HG03558 (cell line): Measurements from ENCODE around the gene TDP2.
"Not testable (repeated sequence)": the region's sequence is repeated elsewhere in the genome, so short reads cannot be mapped to it uniquely, and the experiment has no call there.

Experiments
- ATAC-seq: cut with Tn5 transposase; IDR thresholded peaks from one replicate; pipeline ENCODE4 v1.9.1; 2021; ENCODE audit warnings: moderate number of reproducible peaks; ENCODE audit not compliant: unreplicated experiment; ENCODE audit errors: extremely low read depth

TDP2 gene

GRCh38 chr6:24655215-24655614 is 11.5 kb downstream of the TDP2 start:
- no peak for ATAC-seq

- ATAC-seq, result no peak
These were observed 16.3 kb downstream of the TDP2 start for GRCh38 chr6:24650365-24650764.

- no peak for ATAC-seq
These were observed 17.0 kb downstream of the TDP2 start for GRCh38 chr6:24649691-24650090.

GRCh38 chr6:24648276-24648675 is 18.4 kb downstream of the TDP2 start:
- no peak for ATAC-seq

- no peak for ATAC-seq
These were observed 19.9 kb downstream of the TDP2 start for GRCh38 chr6:24646771-24647170.

- no peak for ATAC-seq
These were observed 22.3 kb downstream of the TDP2 start for GRCh38 chr6:24644377-24644776.

GRCh38 chr6:24643920-24644319 is 22.8 kb downstream of the TDP2 start:
- no peak for ATAC-seq

DNA sequence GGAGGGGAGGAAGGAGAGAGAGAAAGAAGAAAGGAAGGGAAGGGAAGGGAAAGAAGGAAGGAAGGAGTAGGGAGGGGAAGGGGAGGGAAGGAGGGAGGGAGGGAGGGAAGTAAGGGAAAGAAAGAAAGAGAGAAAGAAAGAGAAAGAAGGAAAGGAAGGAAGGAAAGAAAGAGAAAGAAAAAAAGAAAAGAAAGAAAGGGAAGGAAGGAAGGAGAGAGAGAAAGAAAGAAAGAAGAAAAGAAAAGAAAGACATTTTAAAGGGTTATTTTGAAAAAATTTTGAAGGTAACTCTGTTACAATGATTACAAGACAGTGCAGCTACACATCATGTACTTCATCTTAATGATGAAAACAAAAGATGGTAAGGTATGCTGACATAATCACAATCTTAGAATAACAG is 24.6 kb downstream of the TDP2 start:
- ATAC-seq, result no peak

DNA sequence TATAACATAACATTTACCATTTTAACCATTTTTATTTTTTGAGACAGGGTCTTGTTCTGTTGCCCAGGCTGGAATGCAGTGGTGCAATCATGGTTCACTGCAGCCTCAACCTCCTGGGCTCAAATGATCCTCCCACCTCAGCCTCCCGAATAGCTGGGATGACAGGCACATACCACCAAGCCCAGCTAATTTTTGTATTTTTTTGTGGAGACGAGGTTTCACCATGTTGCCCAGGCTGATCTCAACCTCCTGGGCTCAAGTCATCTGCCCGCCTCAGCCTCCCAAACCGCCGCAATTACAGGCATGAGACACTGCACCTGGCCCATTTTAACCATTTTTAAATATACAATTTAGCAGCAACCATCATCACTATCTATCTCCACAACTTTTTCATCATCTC is 26.1 kb downstream of the TDP2 start:
- ATAC-seq, result not testable (repeated sequence)

DNA sequence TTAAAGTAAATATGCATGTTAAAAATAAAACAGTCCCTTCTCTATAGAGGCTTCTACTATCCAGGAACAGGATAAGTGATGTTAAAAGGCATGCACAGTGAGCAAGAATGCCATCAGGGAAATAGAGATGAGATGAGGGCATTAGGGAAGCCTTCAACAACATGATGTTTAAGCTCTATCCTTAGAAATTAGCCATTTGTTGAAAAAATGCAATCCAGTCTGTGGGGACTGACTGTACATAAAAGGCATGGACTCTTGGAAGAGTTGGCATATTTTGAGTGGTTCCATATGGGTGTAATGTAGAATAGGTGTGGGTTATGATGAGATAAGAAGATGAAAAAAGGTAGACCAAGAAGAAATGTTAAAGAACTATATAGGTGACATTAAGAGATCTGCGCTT is 26.5 kb downstream of the TDP2 start:
- no peak for ATAC-seq

DNA sequence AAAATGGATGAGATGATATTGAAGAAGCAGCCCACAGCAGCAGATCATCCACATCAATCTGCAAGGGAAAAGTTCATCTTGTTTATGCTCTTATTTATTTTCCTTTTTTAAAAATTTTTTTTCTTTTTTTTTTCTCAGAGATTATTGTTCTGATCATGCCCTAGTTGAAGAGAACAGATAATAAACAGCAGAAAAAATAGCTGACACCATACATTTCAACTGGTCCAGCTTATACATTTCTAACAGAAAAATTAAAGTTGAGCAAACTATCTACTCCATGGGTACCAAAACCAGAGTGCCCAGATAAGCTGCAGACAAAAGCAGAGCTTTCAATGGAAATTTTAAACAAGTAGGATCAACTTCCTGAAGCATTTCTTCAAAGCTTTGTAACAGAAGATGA is 30.0 kb downstream of the TDP2 start:
- ATAC-seq, result no peak

- no peak for ATAC-seq
These were observed 34.1 kb downstream of the TDP2 start for GRCh38 chr6:24632573-24632972.

- ATAC-seq, result no peak
These were observed 35.0 kb downstream of the TDP2 start for GRCh38 chr6:24631671-24632070.

DNA sequence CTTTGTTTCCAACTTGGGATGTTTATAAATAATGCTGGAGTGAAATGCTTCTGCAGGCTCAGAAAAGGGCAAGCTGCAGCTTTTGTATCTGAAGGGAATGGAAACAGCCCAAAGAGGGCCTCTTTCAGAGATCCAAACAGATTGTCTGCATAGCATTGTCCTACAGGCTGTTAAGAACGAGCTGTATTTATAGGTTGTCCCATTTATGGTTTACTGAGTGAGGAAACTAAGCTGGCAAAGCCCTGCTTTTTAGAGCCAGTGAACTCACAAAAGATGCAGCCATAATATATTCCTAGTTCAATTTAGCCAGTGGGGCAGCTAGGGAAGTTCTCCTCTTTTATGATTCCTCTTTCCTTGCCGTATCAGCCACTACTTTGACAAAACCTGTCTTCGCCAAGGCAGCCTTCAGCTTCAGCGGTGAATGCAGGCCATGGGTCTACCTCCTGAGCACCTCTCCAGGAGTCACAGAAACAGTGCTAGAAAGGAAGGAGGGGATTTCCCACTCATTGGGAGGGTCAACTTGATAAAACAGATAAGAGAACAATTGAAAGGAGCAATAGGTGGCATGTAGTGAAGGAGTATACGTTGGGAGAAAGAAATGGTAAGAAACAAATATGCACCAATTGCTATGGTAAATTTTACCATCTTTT is 35.7 kb downstream of the TDP2 start:
- no peak for ATAC-seq

- no peak for ATAC-seq
These were observed 44.9 kb downstream of the TDP2 start for GRCh38 chr6:24621626-24622289.

GRCh38 chr6:24620637-24621036 is 46.1 kb downstream of the TDP2 start:
- no peak for ATAC-seq

- ATAC-seq, result no peak
These were observed 47.0 kb downstream of the TDP2 start for GRCh38 chr6:24619661-24620060.

DNA sequence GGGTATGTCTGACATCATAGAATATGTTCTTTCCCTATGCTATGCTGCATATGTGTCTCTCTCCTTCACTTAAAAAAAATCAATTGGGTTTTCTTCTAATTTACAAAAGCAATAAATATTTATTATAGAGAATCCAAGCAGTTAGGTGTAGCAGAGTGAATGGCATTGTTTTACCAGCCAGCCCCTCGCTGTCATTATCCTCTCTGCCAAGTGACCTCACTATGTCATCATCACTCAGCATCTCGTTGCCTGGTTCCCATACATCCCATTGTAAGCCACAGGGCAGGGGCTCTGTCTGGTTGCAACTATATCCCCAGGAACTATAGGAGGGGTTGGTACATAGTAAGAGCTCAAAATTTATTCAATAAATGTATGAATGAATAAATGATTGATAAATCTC is 52.1 kb downstream of the TDP2 start:
- no peak for ATAC-seq

DNA sequence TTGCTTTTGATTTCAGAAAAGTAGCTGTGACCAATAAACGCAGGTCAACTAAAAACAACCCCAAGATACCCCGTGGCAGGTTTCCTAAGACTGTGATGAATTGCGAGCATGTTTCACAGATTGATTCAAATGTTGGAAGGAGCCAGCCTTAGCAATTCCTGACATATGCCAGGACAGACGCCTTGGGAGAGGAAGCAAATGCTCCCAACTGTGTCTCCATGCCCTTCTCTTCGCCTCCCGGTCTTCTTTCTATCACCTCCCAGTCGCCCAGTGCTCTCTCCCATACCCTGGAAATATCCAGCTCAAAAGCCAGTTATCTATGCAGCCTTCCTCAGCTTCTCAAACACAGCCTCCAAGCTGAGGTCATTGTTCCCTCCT is 52.7 kb downstream of the TDP2 start:
- no peak for ATAC-seq

- no peak for ATAC-seq
These were observed 53.2 kb downstream of the TDP2 start for GRCh38 chr6:24613361-24614042.

GRCh38 chr6:24610672-24611071 is 56.0 kb downstream of the TDP2 start:
- ATAC-seq, result no peak
